SK-N-MC (cell line): ENCODE results near the gene SULF2.

Experiments
- DNase-seq: peaks from one replicate; pipeline ENCODE4 v3.0.0-alpha.2; 2011; ENCODE audit warnings: low read depth, low spot score
- H3K27ac ChIP-seq: fragments of 200-600 bp; sonication (generic); 2 replicates; pipeline ENCODE4 v1.5.1; 2016; ENCODE audit warnings: mixed run types
- H3K36me3 ChIP-seq: fragments of 200-600 bp; sonication (generic); 2 replicates; pipeline ENCODE4 v1.6.1; 2017; ENCODE audit warnings: antibody characterized with exemption, low read length, mixed read lengths; ENCODE audit not compliant: insufficient read depth
- H3K4me3 ChIP-seq: fragments of 200-600 bp; sonication (generic); 2 replicates; pipeline ENCODE4 v1.5.1; 2016
- H3K9ac ChIP-seq: fragments of 200-600 bp; sonication (generic); 2 replicates; pipeline ENCODE4 v1.8.0; 2017; ENCODE audit warnings: mixed run types, mixed read lengths; ENCODE audit not compliant: insufficient read length
- H3K9me3 ChIP-seq: fragments of 200-600 bp; sonication (generic); 2 replicates; pipeline ENCODE4 v1.6.1; 2017; ENCODE audit warnings: low read depth, mild to moderate bottlenecking, antibody characterized with exemption, low read length, moderate library complexity, mixed read lengths
- EZH2 ChIP-seq: fragments of 200-600 bp; sonication (generic); IDR thresholded peaks from one replicate; pipeline ENCODE4 v1.6.1; 2017; ENCODE audit warnings: antibody characterized with exemption
- FOXP2 ChIP-seq: optimal IDR thresholded peaks from 2 replicates; pipeline ENCODE3; 2011; ENCODE audit warnings: mild to moderate bottlenecking, moderate library complexity; ENCODE audit not compliant: insufficient read depth; ENCODE audit errors: extremely low read length, control extremely low read depth
- POLR2AphosphoS5 ChIP-seq: IDR thresholded peaks from 2 replicates; pipeline ENCODE4 v1.6.1; 2012; ENCODE audit warnings: mild to moderate bottlenecking, low read depth, low read length, borderline replicate concordance

The SULF2 gene

DNA sequence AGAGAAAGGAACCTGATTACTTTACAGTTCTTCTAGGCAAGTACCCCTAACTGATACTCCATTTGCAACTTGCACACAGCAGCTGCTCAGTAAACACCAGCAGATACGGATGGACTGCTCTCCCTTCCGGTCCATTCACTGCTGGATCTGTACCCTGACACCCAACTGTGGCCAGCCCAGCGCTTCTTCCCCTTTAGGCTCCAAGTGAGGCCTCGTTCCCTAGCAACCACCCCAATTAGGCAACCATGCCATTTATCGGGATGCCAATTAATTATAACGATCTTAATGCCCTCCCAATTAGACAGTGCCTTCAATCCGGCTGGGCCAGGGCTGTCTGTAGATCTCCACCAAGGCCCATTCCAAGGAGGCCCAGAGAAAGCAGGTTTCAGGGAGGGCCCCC is 3.2 kb downstream of the SULF2 start:
- DNase-seq: no peak
- H3K9me3 ChIP-seq: no peaks in the 10 kb centered on the region
- no peak overlapping the region for H3K4me3 ChIP-seq
- TF ChIP-seq EZH2: no peak
- TF ChIP-seq FOXP2: no peak
- TF ChIP-seq POLR2AphosphoS5: no peak
- no peak overlapping the region for H3K9ac ChIP-seq
- no peak overlapping the region for H3K27ac ChIP-seq
- no peaks in the 10 kb centered on the region for H3K36me3 ChIP-seq

DNA sequence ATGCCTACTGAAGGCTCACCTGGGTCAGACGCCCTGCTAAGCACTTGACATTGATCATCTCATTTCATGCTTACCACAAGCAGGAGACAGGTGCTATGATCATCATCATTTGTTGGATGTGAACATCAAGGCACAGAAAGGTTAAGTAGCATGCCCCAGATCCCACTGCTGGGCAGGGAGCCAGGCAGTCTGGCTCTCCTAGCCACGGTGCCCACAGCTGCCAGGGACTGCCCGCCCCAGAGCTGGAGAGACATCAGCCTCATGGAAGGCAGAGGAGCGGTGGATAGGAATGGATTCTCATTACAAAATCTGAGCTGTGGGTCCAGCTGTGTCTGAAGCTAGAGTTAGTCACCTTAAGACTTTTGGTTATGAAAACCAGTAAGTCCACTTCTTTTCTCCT is 3.6 kb downstream of the SULF2 start:
- Histone ChIP-seq H3K36me3 (no peaks in the 10 kb centered on the region), H3K4me3 (no peak overlapping the region), H3K9ac (no peak overlapping the region), H3K9me3 (no peaks in the 10 kb centered on the region), H3K27ac (no peak overlapping the region)
- TF ChIP-seq EZH2 (no peak), FOXP2 (no peak), POLR2AphosphoS5 (no peak)
- no peak for DNase-seq

DNA sequence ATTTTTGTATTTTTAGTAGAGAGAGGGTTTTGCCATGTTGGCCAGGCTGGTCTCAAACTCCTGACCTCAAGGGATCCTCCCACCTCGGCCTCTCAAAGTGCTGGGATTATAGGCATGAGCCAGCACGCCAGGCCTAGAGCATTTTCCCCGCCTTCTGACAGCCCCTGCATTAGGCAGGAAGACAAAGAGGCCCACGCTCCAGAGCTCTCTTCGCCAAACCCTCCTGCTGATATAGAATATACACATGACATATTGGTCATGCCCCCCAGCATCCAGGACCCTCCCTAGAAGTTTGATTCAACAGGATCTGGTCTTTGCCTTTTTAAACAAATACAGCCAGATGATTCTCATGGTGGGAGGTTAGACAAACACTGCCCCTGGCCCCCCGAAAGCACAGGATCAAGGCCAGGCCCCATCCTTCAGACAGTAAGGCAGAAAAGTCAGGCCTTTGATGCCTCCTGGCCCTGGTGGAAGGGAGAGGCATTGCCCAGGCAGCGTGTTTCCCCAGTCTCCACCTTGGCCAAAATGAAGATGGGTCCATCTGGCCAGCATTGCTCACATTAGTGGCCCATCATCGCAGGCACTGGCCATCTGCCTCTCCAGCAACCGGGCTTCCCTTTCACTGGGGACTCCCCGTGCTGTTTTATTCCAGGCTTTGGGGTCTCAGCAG is 4.4 kb downstream of the SULF2 start:
- Histone ChIP-seq H3K9me3 (no peaks in the 10 kb centered on the region), H3K9ac (no peak overlapping the region), H3K36me3 (no peaks in the 10 kb centered on the region), H3K27ac (no peak overlapping the region), H3K4me3 (no peak overlapping the region)
- TF ChIP-seq EZH2: no peak
- DNase-seq: no peak

DNA sequence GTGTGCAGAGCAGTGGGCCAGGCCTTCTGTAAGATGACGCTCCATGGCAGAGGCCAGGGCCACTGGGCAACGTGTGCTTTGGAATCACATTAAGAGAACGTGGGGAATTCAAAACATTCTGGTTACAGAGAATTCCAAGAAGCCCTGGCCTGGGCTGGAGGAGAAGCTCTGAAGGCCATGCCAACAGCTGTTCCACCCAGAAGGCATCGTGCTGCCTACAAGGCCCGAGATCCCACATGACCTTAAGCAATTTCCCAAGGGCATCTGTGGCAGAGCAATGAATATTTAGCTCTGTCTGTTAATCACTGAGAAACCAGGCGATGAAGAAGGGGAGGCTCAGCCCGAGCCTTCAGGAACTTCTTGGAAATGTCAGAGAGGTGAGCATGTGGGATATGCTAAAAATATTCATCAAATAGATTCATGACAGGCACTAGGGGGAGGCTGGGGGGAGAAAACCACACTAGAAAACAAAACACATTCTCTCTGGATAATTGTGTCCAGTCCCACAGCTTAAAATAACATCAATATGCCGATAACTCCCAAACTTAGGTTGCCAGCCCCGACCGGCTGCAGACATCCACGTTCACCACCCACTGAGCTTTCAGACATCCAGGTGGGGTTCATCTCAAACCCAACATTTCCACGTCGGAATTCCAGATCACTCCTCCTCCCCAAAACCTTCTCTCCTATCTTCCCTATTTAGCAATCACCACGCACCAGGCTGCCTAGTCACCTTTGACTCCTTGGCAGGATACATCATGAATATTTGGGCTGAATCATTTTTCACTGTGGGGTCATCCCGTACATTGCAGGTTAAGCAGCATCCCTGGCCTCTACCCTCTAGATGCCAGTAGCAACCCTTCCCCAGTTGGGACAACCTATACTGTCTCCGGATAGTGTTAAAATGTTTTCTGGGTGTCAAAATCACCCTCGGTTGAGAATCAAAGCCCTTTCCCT is 6.6 kb downstream of the SULF2 start:
- Histone ChIP-seq H3K27ac (no peak overlapping the region), H3K9me3 (no peaks in the 10 kb centered on the region)
- TF ChIP-seq EZH2 (no peak), POLR2AphosphoS5 (no peak), FOXP2 (no peak)

DNA sequence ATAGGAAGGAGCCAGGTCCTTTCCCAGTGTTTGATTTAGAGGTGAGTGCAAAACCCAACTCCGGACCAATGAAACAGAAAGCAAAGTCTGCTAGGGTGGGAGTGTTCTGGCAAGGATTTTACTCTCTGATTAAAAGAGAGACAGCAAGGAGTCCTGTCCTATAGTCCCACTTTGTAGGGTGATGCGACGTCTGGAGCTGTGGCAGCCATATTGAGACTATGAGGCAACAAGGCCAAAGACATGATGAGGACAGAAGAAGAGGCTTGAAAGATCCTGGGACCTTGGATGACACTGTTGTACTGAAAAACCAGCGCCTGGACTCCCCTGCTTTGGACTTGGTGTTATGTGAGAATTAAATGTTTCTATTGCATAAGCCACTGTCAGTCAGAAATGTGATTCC is 8.1 kb downstream of the SULF2 start:
- H3K9me3 ChIP-seq: no peaks in the 10 kb centered on the region
- H3K27ac ChIP-seq: no peak overlapping the region
- no peak for TF ChIP-seq POLR2AphosphoS5
- TF ChIP-seq EZH2: no peak
- no peak for TF ChIP-seq FOXP2
- DNase-seq: no peak
- no peak overlapping the region for H3K4me3 ChIP-seq
- no peaks in the 10 kb centered on the region for H3K36me3 ChIP-seq
- H3K9ac ChIP-seq: no peak overlapping the region

More for the DNA sequence above, 6.6 kb downstream of the SULF2 start:
- H3K9ac ChIP-seq: no peak overlapping the region
- no peak overlapping the region for H3K4me3 ChIP-seq
- H3K36me3 ChIP-seq: no peaks in the 10 kb centered on the region
- DNase-seq: no peak

DNA sequence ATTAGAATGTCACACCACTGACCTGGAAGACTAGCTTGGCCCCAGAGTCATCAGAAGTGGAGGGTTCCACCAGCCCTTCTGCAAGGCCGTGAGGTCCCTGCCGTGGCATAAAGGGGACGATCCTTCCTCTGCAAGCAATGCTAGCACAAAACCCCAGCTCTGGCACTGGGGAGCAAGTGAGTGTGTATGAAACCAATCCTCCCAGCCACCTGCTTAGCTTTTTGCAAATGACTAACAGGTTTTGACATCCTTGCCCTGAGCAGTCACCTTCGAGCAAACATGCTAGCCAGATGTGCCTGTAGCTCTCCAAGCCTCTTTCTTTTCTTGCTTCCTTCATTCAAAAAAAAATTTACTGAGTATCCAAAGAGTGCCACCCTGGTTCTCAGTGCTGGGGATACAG is 8.6 kb downstream of the SULF2 start:
- H3K36me3 ChIP-seq: no peaks in the 10 kb centered on the region
- DNase-seq: no peak
- no peak overlapping the region for H3K4me3 ChIP-seq

DNA sequence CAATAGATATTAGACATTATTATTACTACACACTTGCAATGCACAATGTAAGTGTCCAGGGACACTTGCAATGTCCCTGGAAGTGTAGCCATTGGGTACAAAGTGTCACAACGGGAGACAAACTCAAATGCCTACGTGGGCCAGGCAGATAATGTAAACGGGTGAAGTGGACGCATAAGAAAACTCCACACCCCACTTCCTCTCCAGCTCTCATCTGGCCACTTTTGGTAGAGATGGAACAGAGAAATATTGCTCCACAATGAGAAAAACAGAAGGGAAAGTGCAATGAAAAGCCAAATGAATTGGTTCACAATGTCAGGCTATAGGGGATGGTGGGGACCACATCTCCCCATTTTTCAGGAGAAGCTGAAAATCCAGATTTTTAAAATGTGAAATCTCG is 9.4 kb downstream of the SULF2 start:
- no peak for DNase-seq
- Histone ChIP-seq H3K27ac (no peak overlapping the region), H3K9me3 (no peaks in the 10 kb centered on the region), H3K9ac (no peak overlapping the region), H3K4me3 (no peak overlapping the region), H3K36me3 (no peaks in the 10 kb centered on the region)
- no peak for TF ChIP-seq EZH2
- no peak for TF ChIP-seq POLR2AphosphoS5
- no peak for TF ChIP-seq FOXP2

More for the DNA sequence above, 8.6 kb downstream of the SULF2 start:
- H3K9ac ChIP-seq: no peak overlapping the region
- H3K27ac ChIP-seq: no peak overlapping the region
- TF ChIP-seq POLR2AphosphoS5 (no peak), EZH2 (no peak), FOXP2 (no peak)
- H3K9me3 ChIP-seq: no peaks in the 10 kb centered on the region

DNA sequence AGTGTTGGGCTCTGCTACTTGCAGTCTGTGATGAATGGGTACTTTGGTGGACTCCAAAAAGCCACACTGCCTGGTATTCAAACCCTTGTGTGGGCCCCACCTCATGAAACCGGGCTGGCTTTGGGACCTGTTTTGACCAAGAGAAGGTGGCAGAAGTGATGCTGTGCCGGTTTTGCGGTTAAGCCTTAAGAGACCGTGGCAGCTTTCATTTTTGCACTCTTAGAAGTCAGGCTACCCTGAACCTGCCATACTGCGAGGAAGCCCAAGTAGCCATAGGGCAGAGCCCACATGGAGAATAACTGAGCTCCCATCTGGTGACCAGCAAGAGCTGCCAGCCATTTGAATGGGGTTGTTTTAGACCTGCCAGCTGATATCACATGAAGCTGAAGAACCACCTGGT is 10.2 kb downstream of the SULF2 start:
- TF ChIP-seq POLR2AphosphoS5: no peak
- TF ChIP-seq EZH2: no peak
- no peaks in the 10 kb centered on the region for H3K9me3 ChIP-seq
- H3K9ac ChIP-seq: no peak overlapping the region
- H3K4me3 ChIP-seq: no peak overlapping the region
- no peak for DNase-seq
- H3K27ac ChIP-seq: no peak overlapping the region
- no peaks in the 10 kb centered on the region for H3K36me3 ChIP-seq
